Hepatic stellate cell (primary cell): Measurements from ENCODE around the gene GNAI3.

Experiments
- DNase-seq: peaks from one replicate; pipeline ENCODE4 v3.0.0; 2011; ENCODE audit warnings: low spot score

Gene GNAI3

GRCh38 chr1:109527098-109527811 is 21.2 kb upstream of the GNAI3 start:
- DNase-seq: no peak

GRCh38 chr1:109527846-109528695 is 20.3 kb upstream of the GNAI3 start:
- DNase-seq: no peak

GRCh38 chr1:109528712-109529111 is 19.7 kb upstream of the GNAI3 start:
- DNase-seq: no peak

- no peak for DNase-seq
Observed at GRCh38 chr1:109529881-109530456, 18.4 kb upstream of the GNAI3 start.

GRCh38 chr1:109530457-109531087 is 17.8 kb upstream of the GNAI3 start:
- no peak for DNase-seq

- DNase-seq: no peak
Observed at GRCh38 chr1:109531380-109531779, 17.0 kb upstream of the GNAI3 start.

DNA sequence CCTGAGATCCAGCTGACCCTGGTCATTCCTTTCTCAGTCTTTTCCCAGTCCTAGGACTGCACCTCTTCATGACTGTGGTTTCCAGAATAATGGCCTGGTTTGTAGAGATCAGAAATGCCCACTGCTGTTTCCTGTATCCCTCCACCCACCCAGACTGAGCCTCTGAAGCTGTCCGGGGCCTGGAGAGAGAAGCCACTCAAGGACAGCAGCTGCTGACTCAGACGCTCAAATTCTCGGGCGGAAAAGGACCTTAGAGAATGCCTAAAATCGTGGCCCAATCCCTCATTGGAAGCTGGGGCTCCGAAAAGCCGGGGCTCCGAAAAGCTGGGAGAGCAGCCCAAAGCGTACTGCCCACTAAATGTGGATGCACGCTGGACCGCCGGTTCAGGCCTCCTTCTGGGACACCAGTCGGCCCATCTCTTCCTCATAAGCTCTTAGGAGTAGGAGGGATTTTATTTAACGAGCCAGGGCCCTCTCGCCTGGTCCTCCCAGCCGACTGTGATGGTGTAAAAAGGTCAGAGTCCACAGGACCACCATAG is 16.5 kb upstream of the GNAI3 start:
- DNase-seq: no peak

DNA sequence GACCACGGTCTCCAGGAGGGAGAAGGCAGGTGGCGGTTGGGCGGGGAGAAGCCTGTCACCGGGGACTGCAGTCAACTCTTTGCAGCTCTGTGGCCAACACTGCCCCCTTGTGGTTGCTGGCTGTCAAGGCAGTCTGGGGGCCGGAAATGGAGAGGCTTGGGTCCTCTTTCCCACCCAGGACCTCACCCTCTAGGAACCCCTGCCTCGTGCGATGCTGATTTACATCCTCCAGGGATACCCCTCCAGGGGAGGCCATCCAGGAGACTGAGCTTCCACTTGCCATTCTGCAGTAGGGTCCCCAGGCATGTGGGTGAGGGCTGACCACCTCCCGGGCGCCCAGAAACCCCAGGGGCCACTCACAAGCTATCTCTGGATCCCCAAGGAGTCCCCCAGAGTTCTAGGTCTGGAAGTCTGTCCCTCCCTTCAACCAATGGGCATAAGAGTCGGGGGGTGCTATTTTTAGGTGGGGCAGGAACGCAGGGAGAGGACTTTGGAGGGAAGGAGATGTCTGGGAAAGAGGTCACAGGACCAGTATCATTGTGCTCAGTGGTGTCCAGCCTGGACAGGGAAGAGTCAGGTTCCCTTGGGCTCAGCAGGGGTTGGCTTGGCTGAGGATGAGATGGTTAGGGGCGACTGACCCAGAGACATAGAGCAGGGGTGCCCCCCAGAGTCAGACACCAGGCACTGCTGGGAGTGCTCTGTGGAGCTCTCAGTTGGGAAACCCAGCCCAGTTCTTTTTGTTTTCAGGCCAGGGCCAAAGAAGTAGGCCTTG is 15.9 kb upstream of the GNAI3 start:
- DNase-seq: peak; percentile 79

- no peak for DNase-seq
Observed at GRCh38 chr1:109534307-109534858, 14.0 kb upstream of the GNAI3 start.

DNA sequence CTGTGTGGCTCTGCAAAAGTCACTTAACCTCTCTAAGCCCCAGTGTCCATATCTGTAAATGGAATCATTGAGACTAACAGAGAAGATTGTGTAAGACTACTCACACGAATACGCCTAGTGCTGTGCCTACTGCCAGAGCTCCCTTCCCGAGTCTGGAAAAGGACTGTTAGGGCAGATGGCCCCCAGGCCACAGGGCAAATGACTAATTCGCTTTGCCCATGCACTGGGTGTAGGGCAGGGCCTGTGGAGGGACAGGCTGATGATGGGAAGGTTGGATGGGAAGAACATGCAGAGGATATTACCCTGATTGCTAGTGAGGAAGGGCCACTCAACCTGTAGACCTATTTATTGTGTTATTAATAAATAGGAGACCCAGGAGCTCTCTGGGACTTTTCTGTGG is 12.9 kb upstream of the GNAI3 start:
- DNase-seq: no peak

GRCh38 chr1:109535971-109536491 is 12.4 kb upstream of the GNAI3 start:
- peak; percentile 50 for DNase-seq

DNA sequence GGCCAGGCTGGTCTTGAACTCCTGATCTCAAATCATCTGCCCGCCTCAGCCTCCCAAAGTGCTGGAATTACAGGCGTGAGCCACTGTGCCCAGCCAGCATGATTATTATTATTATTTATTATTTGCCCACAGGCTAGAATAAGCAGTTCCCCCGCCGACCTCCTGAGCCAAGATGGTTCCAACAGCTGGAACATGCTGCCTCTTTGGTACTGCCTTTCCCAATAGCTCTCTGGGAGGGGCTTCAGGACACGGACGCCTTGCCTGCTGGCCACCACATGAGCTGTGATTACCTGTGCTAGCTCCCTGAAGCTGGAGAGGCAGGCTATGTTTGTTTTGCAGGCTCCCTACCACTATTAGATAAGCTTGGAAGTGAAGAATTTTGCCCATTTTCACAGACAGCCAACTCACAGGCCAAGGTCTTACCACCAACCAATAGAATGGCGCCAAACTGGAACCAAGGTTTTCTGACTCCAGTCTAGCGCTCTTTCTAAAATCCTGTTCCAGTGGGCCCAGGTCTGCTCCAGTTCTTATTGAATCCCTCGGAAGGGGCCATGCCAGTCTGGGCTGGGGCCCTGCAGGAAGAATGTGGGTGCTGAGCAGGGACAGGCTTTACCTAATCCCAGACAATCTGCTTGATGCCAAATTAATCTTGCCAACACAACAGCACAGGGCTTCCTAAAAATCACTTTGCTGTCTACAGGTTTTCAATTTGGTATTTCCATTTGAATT is 10.8 kb upstream of the GNAI3 start:
- DNase-seq: no peak

GRCh38 chr1:109538827-109539555 is 9.4 kb upstream of the GNAI3 start:
- DNase-seq: no peak

GRCh38 chr1:109539676-109540075 is 8.7 kb upstream of the GNAI3 start, which contains the start of gene GPR61:
Gene GPR61, plus strand, starts transcription at chr1:109539872. Its CDS starts 3,151 bp downstream, at chr1:109543023.
- DNase-seq: no peak

GRCh38 chr1:109541102-109541501 is 7.3 kb upstream of the GNAI3 start:
- DNase-seq: no peak

DNA sequence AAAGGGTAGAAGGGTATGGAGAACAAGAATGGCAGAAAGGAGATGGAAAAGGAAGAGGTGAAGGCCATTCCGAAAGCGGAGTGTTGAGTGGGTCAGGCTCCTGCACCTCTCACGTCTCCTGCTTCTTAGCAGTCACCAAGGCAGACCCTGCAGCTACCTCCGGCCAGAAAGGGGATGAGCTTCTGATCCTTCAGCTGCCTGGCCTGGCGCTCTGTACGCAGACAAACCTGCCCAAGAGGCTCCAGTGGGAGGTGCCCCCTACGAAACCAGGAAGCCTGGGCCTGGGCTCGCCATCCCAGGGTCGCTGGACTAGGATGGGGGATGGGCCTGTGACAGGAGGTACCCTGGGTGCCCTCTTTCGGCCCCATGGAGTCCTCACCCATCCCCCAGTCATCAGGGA is 5.8 kb upstream of the GNAI3 start:
- no peak for DNase-seq

GRCh38 chr1:109543283-109543987 is 5.0 kb upstream of the GNAI3 start:
- DNase-seq: no peak

- no peak for DNase-seq
Observed at GRCh38 chr1:109543988-109544735, 4.3 kb upstream of the GNAI3 start.
